Parathyroid adenoma (tissue), 2 donors: ENCODE measurements around the gene PACS2.

Experiments
- H2AFZ ChIP-seq: fragments of 300-600 bp; sonication (generic); one replicate; pipeline ENCODE4 v1.7.0; 2017; ENCODE audit warnings: antibody characterized with exemption, mild to moderate bottlenecking
- H3K27ac ChIP-seq: fragments of 300-600 bp; sonication (generic); one replicate; pipeline ENCODE4 v1.7.0; 2017
- H3K27me3 ChIP-seq: fragments of 300-600 bp; sonication (generic); one replicate; pipeline ENCODE4 v1.7.0; 2017; ENCODE audit warnings: low read length; ENCODE audit not compliant: control insufficient read depth, insufficient read depth
- H3K36me3 ChIP-seq: fragments of 300-600 bp; sonication (generic); one replicate; pipeline ENCODE4 v1.7.0; 2017; ENCODE audit warnings: low read length; ENCODE audit not compliant: control insufficient read depth, insufficient read depth
- H3K4me1 ChIP-seq: fragments of 300-600 bp; sonication (generic); one replicate; pipeline ENCODE4 v1.7.0; 2017; ENCODE audit warnings: control low read depth
- H3K4me2 ChIP-seq: fragments of 300-600 bp; sonication (generic); one replicate; pipeline ENCODE4 v1.7.0; 2017; ENCODE audit warnings: low read length
- H3K4me3 ChIP-seq: fragments of 300-600 bp; sonication (generic); one replicate; pipeline ENCODE4 v1.7.0; 2017; ENCODE audit warnings: low read depth, low read length
- H3K79me2 ChIP-seq: fragments of 300-600 bp; sonication (generic); one replicate; pipeline ENCODE4 v1.7.0; 2017; ENCODE audit warnings: control low read depth
- H3K9ac ChIP-seq: fragments of 300-600 bp; sonication (generic); one replicate; pipeline ENCODE4 v1.7.0; 2017; ENCODE audit warnings: mild to moderate bottlenecking
- H3K9me3 ChIP-seq: fragments of 300-600 bp; sonication (generic); one replicate; pipeline ENCODE4 v1.7.0; 2017; ENCODE audit warnings: low read length; ENCODE audit not compliant: control insufficient read depth
- TF ChIP-seq, protein P1 (sequence below): fragments of 300-600 bp; sonication (generic); IDR thresholded peaks from one replicate; pipeline ENCODE4 v1.7.0; 2017; ENCODE audit warnings: antibody characterized with exemption, mild to moderate bottlenecking
- donor health status: primary hyperparathyroidism.

The PACS2 gene

DNA sequence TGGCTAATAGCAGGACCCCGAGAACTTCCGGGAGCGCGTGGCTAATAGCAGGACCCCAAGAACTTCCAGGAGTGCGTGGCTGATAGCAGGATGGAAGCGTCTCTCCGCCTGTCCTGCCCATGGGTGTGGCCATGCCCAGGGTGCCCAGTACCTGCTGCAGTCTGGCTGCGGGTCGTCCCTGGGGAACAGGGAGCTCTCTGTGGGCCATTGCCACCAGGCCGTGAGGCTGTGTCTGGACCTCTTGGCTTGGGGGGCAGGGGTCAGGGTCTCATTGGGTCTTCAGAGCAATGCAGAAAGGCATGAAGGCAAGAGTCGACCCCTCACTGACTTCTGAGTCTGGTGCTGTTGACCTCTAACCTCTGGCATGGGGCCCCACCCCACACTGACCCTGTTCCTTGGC is 35.4 kb downstream of the PACS2 start:
- Histone ChIP-seq H3K36me3 (no peaks in the 10 kb centered on the region), H3K27ac (no peak overlapping the region), H3K4me3 (no peak overlapping the region), H2AFZ (no peak overlapping the region), H3K79me2 (no peaks in the 10 kb centered on the region), H3K27me3 (no peaks in the 10 kb centered on the region), H3K9me3 (no peaks in the 10 kb centered on the region), H3K4me2 (no peak overlapping the region), H3K4me1 (peaks cover 3% of the 10 kb centered on the region), H3K9ac (no peak overlapping the region)
- TF ChIP-seq, protein P1, sequence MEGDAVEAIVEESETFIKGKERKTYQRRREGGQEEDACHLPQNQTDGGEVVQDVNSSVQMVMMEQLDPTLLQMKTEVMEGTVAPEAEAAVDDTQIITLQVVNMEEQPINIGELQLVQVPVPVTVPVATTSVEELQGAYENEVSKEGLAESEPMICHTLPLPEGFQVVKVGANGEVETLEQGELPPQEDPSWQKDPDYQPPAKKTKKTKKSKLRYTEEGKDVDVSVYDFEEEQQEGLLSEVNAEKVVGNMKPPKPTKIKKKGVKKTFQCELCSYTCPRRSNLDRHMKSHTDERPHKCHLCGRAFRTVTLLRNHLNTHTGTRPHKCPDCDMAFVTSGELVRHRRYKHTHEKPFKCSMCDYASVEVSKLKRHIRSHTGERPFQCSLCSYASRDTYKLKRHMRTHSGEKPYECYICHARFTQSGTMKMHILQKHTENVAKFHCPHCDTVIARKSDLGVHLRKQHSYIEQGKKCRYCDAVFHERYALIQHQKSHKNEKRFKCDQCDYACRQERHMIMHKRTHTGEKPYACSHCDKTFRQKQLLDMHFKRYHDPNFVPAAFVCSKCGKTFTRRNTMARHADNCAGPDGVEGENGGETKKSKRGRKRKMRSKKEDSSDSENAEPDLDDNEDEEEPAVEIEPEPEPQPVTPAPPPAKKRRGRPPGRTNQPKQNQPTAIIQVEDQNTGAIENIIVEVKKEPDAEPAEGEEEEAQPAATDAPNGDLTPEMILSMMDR: no peak

DNA sequence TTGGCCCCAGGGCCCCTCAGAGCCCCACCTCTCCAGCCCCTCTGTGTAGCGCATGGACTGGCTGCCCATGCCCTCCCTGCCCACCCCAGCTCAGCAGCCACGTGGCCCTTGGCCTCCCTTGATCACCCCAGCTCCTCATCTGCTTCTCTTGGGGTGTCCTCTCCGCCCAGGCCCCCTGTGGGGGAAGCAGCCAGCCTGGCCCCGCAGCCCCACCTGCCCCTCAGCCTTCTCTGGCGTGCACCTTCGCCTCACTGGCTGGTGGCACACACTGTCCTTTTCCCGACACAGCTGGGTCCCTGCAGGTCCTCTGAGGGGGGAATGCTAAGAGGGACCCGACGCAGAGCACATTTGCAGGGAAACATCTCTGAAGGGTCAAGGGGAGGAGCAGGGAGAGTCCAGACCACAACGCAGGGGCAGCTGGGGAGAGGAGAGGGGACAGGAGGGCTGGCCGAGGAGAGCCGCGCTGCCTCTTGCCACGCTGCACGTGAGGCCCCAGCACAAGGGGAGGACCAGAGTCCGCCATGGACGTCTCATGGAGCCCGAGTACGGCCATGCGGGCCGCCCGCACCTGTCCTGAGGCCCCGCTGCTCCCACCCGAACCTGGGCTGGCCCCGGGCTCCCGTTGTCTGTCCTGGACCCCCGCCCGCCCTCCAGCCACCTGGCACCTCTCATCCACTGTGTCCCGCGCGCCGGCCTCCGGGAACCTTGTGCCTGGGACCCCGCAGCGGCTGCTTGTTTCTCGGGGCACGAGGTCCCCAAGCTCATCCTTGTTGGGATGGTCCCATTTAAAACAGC is 36.1 kb downstream of the PACS2 start:
- Histone ChIP-seq H3K27ac (no peak overlapping the region), H3K36me3 (no peaks in the 10 kb centered on the region), H3K4me1 (peaks cover 3% of the 10 kb centered on the region), H3K27me3 (no peaks in the 10 kb centered on the region), H3K79me2 (peaks cover 4% of the 10 kb centered on the region), H3K4me2 (no peak overlapping the region), H3K4me3 (no peak overlapping the region), H2AFZ (no peak overlapping the region), H3K9ac (no peak overlapping the region), H3K9me3 (no peaks in the 10 kb centered on the region)
- TF ChIP-seq, protein P1: no peak

DNA sequence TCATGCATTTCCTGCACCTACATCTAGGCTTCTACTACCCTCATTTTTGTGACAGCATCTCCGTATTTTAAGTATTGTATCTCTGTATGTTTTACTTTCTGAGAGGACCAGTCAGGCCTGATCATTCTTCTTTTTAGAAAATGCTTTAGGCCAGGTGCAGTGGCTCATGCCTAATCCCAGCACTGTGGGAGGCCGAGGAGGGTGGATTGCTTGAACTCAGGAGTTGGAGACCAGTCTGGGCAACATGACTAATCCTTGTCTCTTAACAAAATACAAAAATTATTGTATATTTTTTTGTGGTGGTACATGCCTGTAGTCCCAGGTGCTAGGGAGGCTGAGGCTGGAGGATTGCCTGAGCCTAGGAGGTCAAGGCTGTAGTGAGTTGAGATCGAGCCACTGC is 36.9 kb downstream of the PACS2 start:
- Histone ChIP-seq H3K4me2 (no peak overlapping the region), H3K27me3 (no peaks in the 10 kb centered on the region), H3K36me3 (no peaks in the 10 kb centered on the region), H3K4me3 (no peak overlapping the region), H3K79me2 (peaks cover 7% of the 10 kb centered on the region), H2AFZ (no peak overlapping the region), H3K27ac (no peak overlapping the region), H3K9me3 (no peaks in the 10 kb centered on the region), H3K9ac (no peak overlapping the region), H3K4me1 (peaks cover 3% of the 10 kb centered on the region)
- TF ChIP-seq, protein P1: no peak

DNA sequence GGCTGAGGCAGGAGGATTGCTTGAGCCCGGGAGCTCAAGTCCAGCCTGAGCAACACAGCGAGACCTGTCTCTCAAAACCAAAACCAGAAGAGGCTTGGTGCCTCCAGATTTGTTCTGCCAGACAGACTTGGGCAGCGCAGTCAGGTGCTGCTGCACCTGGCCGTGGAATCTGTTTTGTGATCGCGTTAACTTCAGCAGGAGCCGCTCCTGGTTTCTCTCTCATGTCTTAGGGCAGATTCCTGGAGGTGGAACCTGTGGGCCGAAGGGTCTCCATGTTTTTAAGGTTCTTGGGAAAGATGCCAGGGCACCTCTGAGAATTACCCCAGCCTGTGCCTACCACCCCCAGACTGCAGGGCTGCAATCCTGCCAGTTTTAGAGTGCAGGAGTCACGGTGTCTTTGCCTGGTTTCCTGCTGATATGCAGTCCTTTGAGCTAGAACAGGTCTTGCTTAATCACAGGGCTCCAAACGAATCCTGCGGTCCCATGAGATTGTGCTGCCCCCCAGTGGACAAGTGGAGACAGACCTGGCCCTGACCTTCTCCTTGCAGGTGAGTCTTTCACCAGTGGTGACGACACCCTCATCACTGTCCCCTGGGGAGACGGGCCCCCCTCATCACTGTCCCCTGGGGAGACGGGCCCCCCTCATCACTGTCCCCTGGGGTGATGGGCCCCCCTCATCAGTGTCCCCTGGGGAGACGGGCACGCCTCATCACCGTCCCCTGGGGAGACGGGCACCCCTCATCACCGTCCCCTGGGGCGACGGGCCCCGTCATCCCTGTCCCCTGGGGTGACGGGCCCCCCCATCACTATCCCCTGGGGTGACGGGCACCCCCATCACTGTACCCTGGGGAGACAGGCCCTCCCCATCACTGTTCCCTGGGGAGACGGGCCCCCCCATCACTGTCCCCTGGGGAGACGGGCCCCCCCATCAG is 37.6 kb downstream of the PACS2 start:
- H3K4me3 ChIP-seq: no peak overlapping the region
- no peaks in the 10 kb centered on the region for H3K36me3 ChIP-seq
- no peak overlapping the region for H3K9ac ChIP-seq
- no peak overlapping the region for H3K4me2 ChIP-seq
- no peaks in the 10 kb centered on the region for H3K27me3 ChIP-seq
- H3K27ac ChIP-seq: peak overlapping the region; percentile 33
- H2AFZ ChIP-seq: no peak overlapping the region
- TF ChIP-seq, protein P1: peak; percentile 90
- no peaks in the 10 kb centered on the region for H3K9me3 ChIP-seq
- H3K4me1 ChIP-seq: peaks cover 3% of the 10 kb centered on the region
- H3K79me2 ChIP-seq: peaks cover 7% of the 10 kb centered on the region
